ENCODE results near the gene BET1L.

DNA sequence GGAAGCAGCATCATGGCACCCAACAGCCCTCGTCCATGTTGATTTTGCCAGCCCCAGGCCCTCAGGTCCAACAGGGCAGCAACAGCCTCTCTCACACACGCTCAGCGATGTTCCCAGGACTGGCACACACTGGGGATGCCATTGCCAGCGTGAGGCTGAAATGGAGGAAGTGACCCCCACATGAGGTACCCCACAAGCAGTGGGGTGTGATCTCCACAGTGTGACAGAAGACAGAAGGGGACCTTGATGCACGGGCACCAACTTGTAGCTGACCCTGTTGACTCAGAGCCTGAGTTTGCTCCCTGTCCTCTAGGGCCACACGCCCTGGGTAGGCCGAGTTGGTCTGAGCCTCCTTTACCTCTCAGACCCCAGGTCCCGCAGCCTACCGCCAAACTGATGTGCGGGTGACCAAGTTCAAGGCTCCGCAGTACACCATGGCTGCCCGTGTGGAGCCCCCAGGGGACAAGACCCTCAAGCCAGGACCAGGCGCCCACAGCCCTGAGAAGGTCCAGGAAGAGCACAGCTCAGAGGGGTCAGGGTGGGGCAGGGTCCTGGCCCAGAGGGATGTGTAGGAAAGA lies 8.1 kb downstream of the BET1L start:
- TF ChIP-seq, protein P1, sequence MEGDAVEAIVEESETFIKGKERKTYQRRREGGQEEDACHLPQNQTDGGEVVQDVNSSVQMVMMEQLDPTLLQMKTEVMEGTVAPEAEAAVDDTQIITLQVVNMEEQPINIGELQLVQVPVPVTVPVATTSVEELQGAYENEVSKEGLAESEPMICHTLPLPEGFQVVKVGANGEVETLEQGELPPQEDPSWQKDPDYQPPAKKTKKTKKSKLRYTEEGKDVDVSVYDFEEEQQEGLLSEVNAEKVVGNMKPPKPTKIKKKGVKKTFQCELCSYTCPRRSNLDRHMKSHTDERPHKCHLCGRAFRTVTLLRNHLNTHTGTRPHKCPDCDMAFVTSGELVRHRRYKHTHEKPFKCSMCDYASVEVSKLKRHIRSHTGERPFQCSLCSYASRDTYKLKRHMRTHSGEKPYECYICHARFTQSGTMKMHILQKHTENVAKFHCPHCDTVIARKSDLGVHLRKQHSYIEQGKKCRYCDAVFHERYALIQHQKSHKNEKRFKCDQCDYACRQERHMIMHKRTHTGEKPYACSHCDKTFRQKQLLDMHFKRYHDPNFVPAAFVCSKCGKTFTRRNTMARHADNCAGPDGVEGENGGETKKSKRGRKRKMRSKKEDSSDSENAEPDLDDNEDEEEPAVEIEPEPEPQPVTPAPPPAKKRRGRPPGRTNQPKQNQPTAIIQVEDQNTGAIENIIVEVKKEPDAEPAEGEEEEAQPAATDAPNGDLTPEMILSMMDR (IDR thresholded peaks at IDR 0.05; ENCODE audit: insufficient read depth, low read length), result no peak
- TF ChIP-seq POLR2AphosphoS5 (IDR thresholded peaks at IDR 0.05; ENCODE audit: low read depth) (no peak), GABPA (IDR thresholded peaks at IDR 0.05; ENCODE audit: low read depth) (no peak)
